HG02642 (cell line): ENCODE data around the gene ARMC8.
A peak's percentile ranks its signal among the peaks of the same experiment; 100 is the strongest.

ENCODE experiments used
- ATAC-seq: cut with Tn5 transposase; IDR thresholded peaks from one replicate; pipeline ENCODE4 v1.9.1; 2021; ENCODE audit warnings: mild to moderate bottlenecking; ENCODE audit not compliant: unreplicated experiment, poor library complexity

Gene ARMC8

DNA sequence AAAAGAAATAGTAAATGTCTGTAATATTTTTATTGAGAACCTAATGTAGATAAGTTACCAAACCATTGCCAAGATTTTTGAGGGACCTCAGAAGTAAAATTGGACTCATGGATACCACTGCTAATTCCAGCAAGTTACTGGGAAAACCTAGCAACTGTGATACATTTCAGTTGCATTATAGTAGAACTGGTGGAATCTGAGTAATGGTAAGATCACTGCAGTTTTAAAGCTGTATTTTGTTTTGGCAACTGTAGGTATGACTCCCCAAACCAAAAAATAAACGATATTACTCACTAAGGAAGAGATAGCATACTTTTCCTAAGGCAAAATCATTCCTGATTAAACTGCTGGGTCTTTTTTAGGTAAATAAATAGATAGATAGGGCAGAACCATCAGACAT lies 54.0 kb downstream of the ARMC8 start:
- no peak for ATAC-seq

DNA sequence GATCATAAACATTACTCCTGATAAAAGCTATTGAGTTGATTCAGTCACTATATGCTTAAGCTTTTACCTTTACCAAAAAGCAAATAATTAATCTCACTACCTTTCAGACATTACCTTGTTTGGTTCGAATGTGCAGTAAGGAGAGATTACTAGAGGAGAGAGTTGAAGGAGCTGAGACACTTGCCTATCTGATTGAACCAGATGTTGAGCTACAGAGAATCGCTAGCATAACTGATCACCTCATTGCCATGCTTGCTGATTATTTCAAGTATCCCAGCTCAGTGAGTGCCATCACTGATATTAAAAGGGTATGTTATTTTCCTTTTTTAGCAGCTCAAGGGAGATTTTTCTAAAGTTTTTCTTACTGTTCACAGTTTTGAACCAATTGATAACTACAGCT lies 54.6 kb downstream of the ARMC8 start:
- ATAC-seq: no peak

DNA sequence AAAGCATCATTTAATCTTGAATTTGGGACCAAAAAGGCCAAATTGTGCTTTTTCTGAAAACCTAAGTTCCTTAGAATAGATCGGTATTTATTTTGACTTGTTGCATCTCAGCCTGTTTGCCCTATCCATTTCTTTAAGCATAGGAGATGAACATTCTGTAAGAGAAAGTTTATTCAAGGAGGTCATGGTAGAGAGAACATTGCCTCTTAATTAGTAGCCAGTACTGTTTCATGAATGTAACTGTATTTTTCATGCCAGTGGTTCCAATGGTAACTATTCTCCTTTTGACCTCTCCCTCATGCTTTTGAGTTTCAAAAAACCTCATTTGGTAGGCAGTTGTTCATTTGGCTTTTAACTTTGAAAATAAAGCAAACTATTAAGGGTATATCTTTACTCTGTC lies 55.4 kb downstream of the ARMC8 start:
- no peak for ATAC-seq

DNA sequence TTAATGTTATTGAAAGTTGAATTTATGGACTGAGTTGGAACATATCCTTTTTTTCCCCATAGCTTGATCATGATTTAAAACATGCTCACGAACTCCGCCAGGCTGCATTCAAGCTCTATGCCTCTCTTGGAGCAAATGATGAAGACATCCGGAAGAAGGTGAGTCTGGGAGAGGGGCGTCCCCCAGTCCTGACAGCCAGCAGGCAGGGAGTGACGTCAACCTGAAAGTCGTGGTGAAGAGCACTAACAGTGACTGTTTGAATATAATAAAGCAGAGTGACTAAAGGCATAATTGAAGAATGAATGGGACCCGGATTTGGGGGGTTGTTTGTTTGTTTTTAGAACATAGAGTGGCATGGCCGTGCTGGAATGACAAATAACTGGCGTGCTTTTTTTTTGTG lies 57.9 kb downstream of the ARMC8 start:
- no peak for ATAC-seq

DNA sequence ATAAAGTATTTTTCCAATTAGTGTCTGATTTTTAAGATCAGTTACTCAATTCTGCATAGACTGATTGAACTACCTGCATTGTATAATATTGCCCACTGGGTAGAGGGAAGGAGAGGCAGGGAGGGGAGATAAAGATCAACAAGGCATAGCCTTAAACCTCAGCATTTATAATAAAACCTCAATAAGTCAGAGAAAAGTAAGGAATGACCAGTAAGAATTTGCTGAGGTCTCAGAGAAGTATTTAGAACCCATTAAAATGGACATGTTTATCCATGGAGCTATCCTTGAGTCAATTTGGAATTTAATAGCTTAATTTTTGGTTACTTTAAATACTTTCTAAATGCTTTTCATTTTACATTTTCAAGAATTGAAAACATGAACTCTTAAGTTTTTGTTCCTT lies 62.5 kb downstream of the ARMC8 start:
- no peak for ATAC-seq

DNA sequence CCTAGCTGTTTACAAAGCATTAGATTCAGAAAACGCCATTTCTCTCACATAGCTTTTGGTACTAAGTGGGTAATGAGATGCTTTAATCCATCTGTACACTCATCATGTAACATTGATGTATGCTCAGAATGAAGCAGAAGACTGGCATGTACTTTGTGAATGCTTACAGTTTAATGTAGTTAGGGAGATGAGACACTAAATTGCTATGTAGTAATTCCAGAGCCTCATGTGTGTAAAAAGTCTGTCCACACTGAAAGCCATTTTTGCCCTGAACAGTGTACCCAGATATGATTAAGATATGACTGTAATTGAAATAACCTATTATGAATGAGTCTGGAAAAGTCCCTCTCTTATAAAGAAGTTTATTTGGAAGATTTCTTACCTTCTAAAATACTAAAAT lies 66.5 kb downstream of the ARMC8 start:
- ATAC-seq: no peak

DNA sequence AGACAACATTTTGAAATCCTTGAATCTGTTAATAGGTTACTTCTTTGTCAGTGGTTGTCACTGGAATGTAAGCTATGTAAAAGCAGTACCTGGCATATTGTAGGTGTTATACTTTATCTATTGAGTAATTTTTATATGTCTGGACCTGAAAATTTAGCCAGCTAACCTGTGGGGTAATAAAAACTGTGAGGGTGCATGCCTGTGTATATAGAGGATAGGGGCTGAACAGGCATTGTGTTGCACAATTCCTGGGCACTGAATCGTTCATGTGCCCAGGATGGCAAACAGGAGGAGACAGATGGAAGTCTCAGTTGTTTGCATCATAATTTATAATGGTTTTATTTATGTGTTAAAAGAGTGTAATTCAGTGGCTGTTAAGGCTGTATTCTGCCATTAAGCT lies 67.1 kb downstream of the ARMC8 start:
- ATAC-seq: no peak

DNA sequence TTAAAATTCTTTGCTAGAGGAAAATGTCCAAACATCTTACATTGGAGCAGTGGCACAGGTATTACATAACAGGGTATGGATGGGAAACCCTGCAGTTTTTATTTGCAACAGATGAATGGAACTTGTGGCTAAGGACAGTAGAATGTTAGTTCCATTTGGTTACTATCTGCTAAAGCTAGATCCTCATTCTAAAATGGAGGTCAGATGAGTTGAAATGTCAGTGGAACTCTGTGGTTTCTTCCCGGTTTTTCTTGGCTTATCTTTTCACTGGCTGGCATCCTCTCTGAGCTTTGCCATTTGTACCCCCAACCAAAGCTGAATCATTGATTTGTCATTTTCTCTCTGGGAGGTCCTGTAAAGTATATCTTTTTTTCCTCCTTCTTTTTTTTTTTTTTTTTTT lies 68.9 kb downstream of the ARMC8 start:
- ATAC-seq: no peak

DNA sequence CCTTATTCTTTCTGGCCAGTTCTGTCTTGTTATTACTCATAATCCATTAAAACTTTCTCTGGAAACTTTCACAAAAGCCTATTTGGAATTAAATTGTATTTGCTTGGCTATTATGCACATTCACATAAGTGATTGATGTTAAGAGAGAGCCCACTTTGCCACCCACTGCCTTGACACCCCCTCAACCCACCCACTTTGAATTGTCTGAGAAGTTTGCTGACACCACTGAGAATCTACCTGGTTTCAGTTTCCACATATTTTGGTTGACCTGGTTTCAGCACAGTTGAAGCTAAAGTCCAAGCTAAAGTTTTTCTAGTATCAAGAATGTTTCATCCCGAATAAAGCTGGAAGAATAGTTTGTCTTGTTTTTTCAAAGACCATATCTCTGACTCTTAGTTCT lies 70.9 kb downstream of the ARMC8 start:
- no peak for ATAC-seq

DNA sequence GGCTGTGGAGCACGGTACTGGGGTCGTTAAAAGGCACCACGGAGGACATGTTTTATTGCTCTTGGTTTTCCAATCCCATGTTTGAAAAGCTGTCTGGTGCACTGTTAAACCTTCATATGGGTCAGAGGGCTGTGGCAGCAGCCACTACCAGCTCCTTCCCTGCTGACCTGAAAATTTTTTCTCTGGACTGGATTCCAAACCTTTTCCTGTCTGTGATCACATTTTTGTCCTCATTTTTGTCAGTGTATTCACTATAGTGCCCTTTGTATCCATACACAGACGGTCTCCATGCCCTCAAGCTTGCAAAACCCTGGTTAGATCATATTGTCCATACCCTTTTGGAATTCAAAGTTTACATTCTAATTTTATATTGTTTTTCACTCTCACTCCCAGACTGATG lies 72.0 kb downstream of the ARMC8 start:
- no peak for ATAC-seq

DNA sequence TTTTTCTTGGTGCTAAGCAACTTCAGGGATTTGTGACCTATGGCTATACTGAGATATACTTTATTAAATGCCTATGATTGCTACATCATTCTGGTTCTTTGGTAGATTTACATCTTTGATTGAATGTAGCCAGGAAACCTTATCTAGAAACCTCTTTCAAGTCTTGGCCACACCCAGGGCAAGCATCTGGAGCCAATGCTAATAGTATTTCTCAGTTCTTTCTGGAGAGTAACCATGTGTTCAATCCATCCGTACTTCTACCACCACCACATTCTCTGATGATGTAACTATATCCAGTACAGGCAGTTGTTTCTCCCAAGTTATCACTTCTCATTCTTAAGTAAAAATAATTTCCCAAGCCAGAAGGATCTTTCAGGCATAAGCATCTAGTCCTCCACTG lies 73.5 kb downstream of the ARMC8 start:
- ATAC-seq: no peak

DNA sequence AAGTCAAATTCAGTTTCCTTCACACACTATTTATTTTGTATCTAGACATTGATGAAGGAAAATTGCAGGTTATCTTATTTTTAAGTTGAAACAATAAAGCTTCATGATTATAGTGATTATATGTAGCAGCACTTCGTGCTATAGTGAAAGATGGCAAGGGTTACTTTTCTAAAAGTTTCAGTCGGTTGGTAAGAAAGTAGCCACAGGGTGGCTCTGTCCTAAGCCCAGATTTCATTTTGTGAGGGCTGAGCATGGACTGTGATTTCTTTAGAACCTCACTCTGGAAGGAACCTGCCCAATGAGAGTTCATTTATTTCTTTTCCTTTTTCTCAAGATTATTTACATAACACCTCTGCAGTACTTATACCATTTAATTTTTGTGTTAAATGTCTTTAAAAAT lies 76.0 kb downstream of the ARMC8 start:
- ATAC-seq: no peak

DNA sequence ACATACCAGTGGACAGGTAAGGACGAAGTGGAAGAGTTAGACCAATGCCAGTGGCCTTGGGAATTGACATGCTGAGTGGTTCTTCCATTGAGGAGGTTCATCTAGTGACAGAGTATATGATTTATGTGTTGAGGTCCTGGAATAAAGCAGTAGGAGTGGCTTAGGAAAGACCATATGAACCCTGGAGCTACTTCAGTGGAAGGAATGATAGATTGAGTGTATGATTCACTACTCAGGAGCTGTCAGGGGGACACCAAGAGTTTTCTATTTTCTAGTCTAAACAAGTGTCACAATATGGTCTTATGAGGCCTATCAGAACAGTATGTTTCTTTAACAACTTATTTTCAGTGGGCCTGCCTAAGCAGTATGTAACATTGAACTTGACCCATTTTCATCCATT lies 78.6 kb downstream of the ARMC8 start:
- ATAC-seq: no peak

DNA sequence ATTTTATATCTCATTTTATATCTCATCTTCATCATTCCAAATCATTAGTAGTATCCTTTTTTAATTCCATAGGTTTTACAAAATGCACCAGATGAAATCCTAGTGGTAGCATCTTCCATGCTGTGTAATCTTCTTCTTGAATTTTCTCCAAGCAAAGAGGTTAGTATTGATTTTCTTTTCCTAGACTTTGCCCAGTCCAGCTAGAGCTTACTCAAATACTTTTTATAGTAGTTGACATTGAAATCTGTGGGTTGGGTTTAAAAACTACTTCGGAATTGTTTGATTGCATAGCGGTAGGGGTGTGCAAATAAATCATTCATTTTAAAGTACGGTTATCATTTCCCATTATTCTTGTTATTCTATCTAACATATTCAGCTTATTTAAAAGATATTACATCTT lies 80.0 kb downstream of the ARMC8 start:
- no peak for ATAC-seq

DNA sequence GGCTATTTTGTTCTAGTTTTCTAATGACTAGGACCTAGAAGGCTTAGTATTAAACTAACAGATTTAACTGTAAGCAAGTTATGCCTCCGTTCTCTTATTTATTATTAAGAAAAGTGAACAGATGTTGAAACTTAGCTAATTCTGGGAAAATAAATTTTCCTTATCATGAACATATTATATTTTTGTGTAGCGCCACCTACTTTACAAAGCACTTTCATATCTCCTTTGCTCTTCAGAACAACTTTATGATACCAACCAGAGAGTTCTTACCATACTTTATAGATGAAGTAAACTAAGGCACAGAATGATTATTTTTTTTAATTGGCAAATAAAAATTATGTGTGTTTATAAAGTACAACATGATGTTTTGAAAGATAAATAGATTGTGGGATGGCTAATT lies 83.1 kb downstream of the ARMC8 start:
- no peak for ATAC-seq

DNA sequence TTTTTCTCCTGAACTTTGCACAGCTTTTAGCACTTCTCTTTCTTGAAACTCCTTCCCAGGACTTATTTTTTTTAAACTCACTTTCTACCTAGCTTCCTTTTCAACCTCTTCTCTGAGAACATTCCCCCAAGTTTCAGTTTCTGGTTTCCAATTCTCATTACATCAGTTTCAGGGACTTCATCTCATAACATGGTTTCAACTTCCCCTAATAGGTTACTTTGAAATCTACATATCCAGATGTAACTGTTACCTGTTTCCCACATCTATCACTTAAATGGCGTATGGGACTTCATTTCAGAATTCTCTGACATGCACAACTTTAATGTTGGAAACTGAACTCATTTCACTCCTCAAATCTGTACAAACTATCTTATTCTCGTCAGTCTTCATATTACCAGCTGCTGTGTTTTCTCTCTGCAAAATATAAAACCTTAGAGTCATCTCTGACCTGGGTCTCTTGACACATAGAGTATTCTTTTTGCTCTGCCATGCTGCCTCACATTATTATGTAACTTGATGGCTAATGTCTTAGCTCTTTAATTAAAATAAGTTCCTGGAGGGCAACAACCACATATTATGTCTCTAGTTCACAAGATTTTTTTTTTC lies 84.2 kb downstream of the ARMC8 start:
- ATAC-seq: no peak

DNA sequence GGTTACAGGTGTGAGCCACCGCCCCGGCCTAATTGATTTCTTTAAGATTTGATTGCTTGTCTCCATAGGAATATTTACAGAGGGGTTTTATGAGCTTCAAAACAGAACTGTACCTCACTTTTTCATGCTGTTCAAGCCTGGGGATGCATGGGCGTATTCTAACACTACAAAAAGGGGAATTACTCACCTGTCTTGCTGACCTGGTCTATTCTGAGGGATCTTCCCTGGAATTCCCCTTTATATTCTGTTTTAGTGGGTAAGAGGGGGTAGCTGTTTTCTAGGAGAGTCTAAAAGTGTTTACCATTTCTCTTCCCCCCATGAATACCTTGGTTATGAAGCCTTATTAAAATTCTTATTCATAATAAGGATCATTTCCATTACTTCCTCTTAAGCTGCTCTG lies 94.5 kb downstream of the ARMC8 start:
- no peak for ATAC-seq

DNA sequence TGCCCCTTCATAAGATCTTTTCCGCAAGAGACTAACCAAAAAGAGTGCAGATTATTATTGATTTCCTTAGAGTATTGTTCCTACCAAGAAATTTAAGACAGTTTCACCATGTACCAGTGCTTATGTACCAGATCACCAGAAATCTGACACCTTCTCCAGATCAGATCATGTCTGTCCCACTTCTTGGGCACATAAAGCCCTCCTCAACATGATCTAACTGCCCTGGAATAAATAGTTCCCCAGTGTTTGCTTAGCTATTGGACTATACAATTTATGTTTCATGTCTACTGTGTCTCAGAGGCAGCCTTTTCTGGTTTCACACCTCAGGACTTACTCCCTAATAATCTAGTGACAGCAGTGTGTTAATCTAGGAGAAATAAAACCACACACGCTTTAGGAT lies 95.7 kb downstream of the ARMC8 start:
- no peak for ATAC-seq

DNA sequence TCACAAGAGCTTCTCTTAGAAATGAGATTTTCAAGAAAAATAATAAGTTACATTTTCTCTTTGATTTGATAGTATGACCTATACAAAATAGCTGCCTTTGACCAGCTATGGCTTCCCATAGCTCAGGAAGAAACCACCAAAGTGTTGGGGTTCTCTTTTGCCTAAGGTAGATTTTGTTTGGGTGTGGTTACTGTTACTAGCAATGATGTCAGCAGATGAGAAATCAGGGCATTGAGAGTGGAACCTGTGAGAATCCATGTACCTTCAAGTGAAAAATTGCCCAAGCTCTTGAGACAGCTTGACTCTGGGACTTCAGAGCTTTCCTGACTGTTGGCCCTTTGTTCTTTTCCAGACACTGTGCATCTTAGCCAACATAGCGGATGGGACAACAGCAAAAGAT lies 97.0 kb downstream of the ARMC8 start:
- no peak for ATAC-seq

DNA sequence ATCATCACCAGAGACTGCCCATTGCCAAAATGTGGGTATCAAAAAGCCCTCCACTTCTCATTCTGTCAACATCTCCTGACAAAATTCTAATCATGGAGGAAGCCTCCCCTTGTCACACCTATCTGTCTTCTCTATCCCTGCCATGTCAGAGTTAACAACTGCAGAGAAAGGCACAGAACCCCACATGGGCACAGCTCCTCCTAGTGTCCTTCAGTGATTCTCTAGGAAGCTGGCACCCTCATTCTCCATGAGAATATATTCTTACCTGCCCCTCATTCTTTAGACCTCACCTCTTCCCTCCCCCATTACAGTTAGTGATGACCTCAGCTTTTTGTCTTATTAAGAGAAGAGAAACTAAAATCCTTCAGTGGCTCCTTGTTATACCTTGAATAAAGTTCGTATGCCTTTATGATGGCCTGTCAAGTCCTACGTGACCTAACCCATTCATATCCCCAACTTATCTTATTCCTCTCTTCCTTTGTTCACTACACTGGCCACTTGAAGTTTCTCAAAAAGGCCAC lies 97.9 kb downstream of the ARMC8 start:
- no peak for ATAC-seq

DNA sequence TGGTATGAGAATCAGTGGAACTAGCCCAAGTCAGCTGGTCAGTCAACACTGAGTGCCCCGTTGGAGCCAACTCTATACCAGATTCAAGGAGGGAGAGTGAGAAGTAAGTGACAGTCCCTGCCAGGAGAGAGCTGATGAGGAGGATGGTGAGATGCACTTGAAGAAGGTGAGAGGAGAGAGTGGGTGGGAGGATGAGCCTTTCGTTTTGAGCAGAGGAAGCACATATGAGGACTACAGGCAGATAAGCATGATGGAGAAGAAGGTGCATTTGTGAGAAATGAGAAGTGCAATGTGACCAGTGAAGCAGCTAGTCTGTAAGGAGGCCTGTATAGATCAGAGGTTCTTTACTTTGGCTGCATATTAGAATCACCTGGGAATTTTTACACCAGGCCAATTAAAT lies 102.2 kb downstream of the ARMC8 start:
- no peak for ATAC-seq

DNA sequence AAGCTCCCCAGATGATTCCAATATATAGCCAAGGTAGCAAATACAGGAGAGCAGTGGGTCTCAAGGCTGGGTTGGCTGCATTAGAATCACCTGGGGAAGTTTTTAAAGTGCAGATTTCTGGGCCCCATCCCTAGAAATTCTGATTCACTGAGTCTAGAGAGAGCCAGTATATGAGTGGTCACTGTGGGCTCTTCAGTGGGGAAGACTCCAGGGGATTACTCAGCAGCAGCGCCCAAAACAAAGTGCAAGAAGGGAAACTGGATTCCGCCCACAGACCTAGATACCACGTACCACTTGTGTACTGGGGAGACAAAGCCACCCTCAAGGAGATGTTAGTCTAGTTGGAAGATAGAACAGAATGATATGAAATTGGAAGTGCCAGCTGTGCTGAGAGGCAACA lies 102.6 kb downstream of the ARMC8 start:
- no peak for ATAC-seq

DNA sequence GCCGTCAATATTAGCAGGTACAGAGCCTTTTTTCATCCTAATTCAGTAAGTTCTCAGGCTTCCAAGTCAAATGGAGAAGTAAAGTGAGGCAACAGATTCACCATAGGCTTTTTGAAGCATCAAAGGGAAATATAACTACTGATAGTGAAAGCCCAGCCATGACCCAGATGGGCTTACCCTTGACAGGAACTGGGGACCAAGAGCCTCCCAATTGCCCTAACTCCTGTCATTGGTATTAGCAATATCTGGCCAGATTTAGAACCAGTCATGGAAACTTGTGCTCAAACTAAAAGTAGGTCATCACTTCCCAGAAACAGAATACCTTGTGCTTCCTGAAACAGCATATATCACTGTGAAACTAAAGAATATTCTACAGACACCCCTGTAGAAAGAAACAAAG lies 109.5 kb downstream of the ARMC8 start:
- peak; percentile 42 for ATAC-seq
